Keratinocyte (primary cell): ENCODE measurements around the gene FZD4. TPM values are rescaled to one million over a fixed set of nuclear protein-coding genes. Genes with fewer than 3 reads are reported as not detected.

ENCODE experiments used
- DNase-seq: peaks from one replicate; pipeline ENCODE4 v3.0.0-alpha.2; 2011; ENCODE audit warnings: low read depth, missing footprints, low spot score
- FAIRE-seq: peaks from 2 replicates; lab custom pipeline; 2011; peaks lifted over from hg19 to GRCh38; lab: Jason Lieb, UNC
- H2AFZ ChIP-seq: 2 replicates; pipeline ENCODE4 v1.6.0; 2012; ENCODE audit warnings: low read length, control low read depth, inconsistent platforms; ENCODE audit not compliant: control insufficient read depth
- H3K27ac ChIP-seq: 2 replicates; pipeline ENCODE4 v1.5.1; 2011; ENCODE audit warnings: low read length; ENCODE audit not compliant: control insufficient read depth, insufficient read depth
- H3K27me3 ChIP-seq: 3 replicates; pipeline ENCODE4 v1.6.0; 2011; ENCODE audit warnings: low read length; ENCODE audit not compliant: control insufficient read depth, insufficient read depth; ENCODE audit errors: extremely low read depth
- H3K36me3 ChIP-seq, 2 experiments: 2 replicates in 1 of 2; 3 replicates in 1 of 2; pipeline ENCODE4 v1.5.1; 2011; ENCODE audit warnings: low read length in 2 of 2, mild to moderate bottlenecking in 1 of 2; ENCODE audit not compliant: control insufficient read depth in 2 of 2, insufficient read depth in 2 of 2; ENCODE audit errors: extremely low read depth in 1 of 2
- H3K4me1 ChIP-seq: 3 replicates; pipeline ENCODE4 v1.5.1; 2011; ENCODE audit warnings: low read length; ENCODE audit not compliant: control insufficient read depth, insufficient read depth; ENCODE audit errors: extremely low read depth
- H3K4me2 ChIP-seq: 3 replicates; pipeline ENCODE4 v1.6.0; 2011; ENCODE audit warnings: low read depth, low read length; ENCODE audit not compliant: control insufficient read depth, insufficient read depth; ENCODE audit errors: extremely low read depth
- H3K4me3 ChIP-seq, 3 experiments: fragments of 200-600 bp in 1 of 3; sonication (generic) in 1 of 3; 2 replicates in 2 of 3; 3 replicates in 1 of 3; pipeline ENCODE4 v1.5.1; 2011 to 2016; ENCODE audit warnings: low read length in 3 of 3, mild to moderate bottlenecking in 3 of 3, control low read depth in 2 of 3, inconsistent platforms in 1 of 3, low read depth in 1 of 3, mixed read lengths in 1 of 3, mixed run types in 1 of 3, moderate library complexity in 1 of 3; ENCODE audit not compliant: control insufficient read depth in 2 of 3, insufficient read depth in 2 of 3; ENCODE audit errors: extremely low read depth in 1 of 3
- H3K79me2 ChIP-seq: 2 replicates; pipeline ENCODE4 v1.6.0; 2012; ENCODE audit warnings: low read length; ENCODE audit not compliant: control insufficient read depth, insufficient read depth
- H3K9ac ChIP-seq: 3 replicates; pipeline ENCODE4 v1.6.0; 2011; ENCODE audit warnings: low read length; ENCODE audit not compliant: control insufficient read depth, insufficient read depth; ENCODE audit errors: extremely low read depth
- H3K9me1 ChIP-seq: 3 replicates; pipeline ENCODE4 v1.6.0; 2011; ENCODE audit warnings: low read length; ENCODE audit not compliant: control insufficient read depth, insufficient read depth; ENCODE audit errors: extremely low read depth
- H3K9me3 ChIP-seq: 2 replicates; pipeline ENCODE4 v1.5.1; 2012; ENCODE audit warnings: low read depth, low read length; ENCODE audit not compliant: control insufficient read depth
- H4K20me1 ChIP-seq: 3 replicates; pipeline ENCODE4 v1.6.0; 2011; ENCODE audit warnings: low read length; ENCODE audit not compliant: control insufficient read depth, insufficient read depth; ENCODE audit errors: extremely low read depth
- CTCF ChIP-seq, 3 experiments: IDR thresholded peaks in 1 of 3; conservative IDR thresholded peaks in 1 of 3; optimal IDR thresholded peaks in 1 of 3; 2 replicates in 2 of 3; 3 replicates in 1 of 3; pipeline versions ENCODE3 to v1.5.1; 2011; ENCODE audit warnings: low read length in 3 of 3, mild to moderate bottlenecking in 3 of 3, moderate library complexity in 2 of 3, control low read depth in 1 of 3, inconsistent platforms in 1 of 3; ENCODE audit not compliant: insufficient read depth in 2 of 3; ENCODE audit errors: extremely low read depth in 1 of 3
- EZH2 ChIP-seq: IDR thresholded peaks from one replicate; pipeline ENCODE4 v1.6.1; 2012; ENCODE audit warnings: inconsistent platforms, mild to moderate bottlenecking, low read length, moderate library complexity
- dilution Hi-C: fragments of 300-500 bp; cut with MboI; formaldehyde crosslinking; loops from one replicate; pipeline ENCODE4 v1.7.0; 2020; ENCODE audit warnings: low sequenced_read_pairs; ENCODE audit not compliant: extremely low pct_ligation_motif_present
- polyA plus RNA-seq, 5 experiments: library from polyadenylated mRNA; depleted of rRNA in 3 of 5; stranded (reverse) in 3 of 5; stranded (forward) in 1 of 5; unstranded in 1 of 5; fragments of >200 nt; gene quantifications; 1 replicate in 1 of 5; 2 replicates in 3 of 5; 3 replicates in 1 of 5; pipeline versions ENCODE4 v1.2.1 to v1.2.3, GENCODE V29; 2011 to 2012; ENCODE audit warnings: missing spikeins in 2 of 5, low read depth in 1 of 5, low replicate concordance in 1 of 5

The FZD4 gene
- polyA plus RNA-seq, 1 donor (not counting 4 experiments of a cell fraction or from before 2014, with no cell fraction given): 0.56 TPM

- H3K27me3 ChIP-seq: no peaks in the 10 kb centered on the region
- H3K27ac ChIP-seq: no peak overlapping the region
- no peaks in the 10 kb centered on the region for H3K79me2 ChIP-seq
- H3K4me2 ChIP-seq: no peak overlapping the region
- no peak overlapping the region for H3K9ac ChIP-seq
- H3K9me1 ChIP-seq: no peaks in the 10 kb centered on the region
- TF ChIP-seq EZH2 (no peak), CTCF (optimal IDR thresholded peaks at IDR 0.05 in 1 of 3, IDR thresholded peaks at IDR 0.05 in 1 of 3, conservative IDR thresholded peaks at IDR 0.05 in 1 of 3; ENCODE audit: extremely low read depth in 1 of 3, insufficient read depth in 2 of 3, low read length in 3 of 3) (no peak)
- no peak for DNase-seq
- H3K36me3 ChIP-seq: no peaks in the 10 kb centered on the region
- FAIRE-seq: no peak
- H2AFZ ChIP-seq: no peak overlapping the region
- no peaks in the 10 kb centered on the region for H4K20me1 ChIP-seq
- H3K4me3 ChIP-seq: no peak overlapping the region
- H3K4me1 ChIP-seq: peaks cover 11% of the 10 kb centered on the region
- dilution Hi-C loops: no loop called here
- H3K9me3 ChIP-seq: no peaks in the 10 kb centered on the region
These were observed 36.7 kb downstream of the FZD4 start for GRCh38 chr11:86918496-86918895.

GRCh38 chr11:86917589-86917988, 37.6 kb downstream of the FZD4 start:
- Histone ChIP-seq H2AFZ (no peak overlapping the region), H3K9me3 (no peaks in the 10 kb centered on the region), H3K27me3 (no peaks in the 10 kb centered on the region), H3K27ac (no peak overlapping the region), H3K9me1 (no peaks in the 10 kb centered on the region), H3K4me1 (peaks cover 11% of the 10 kb centered on the region), H3K4me3 (no peak overlapping the region), H4K20me1 (no peaks in the 10 kb centered on the region), H3K4me2 (no peak overlapping the region), H3K79me2 (no peaks in the 10 kb centered on the region), H3K9ac (no peak overlapping the region), H3K36me3 (no peaks in the 10 kb centered on the region)
- FAIRE-seq (peak; percentile 34), DNase-seq (no peak)
- dilution Hi-C loops: no loop called here
- no peak for TF ChIP-seq EZH2
- no peak for TF ChIP-seq CTCF (optimal IDR thresholded peaks at IDR 0.05 in 1 of 3, IDR thresholded peaks at IDR 0.05 in 1 of 3, conservative IDR thresholded peaks at IDR 0.05 in 1 of 3; ENCODE audit: extremely low read depth in 1 of 3, insufficient read depth in 2 of 3, low read length in 3 of 3)
